Loucy (cell line): ENCODE data around the gene C1orf174.

Experiments
- H2AFZ ChIP-seq: fragments of 200-600 bp; sonication (generic); 2 replicates; pipeline ENCODE4 v1.6.0; 2016; ENCODE audit warnings: antibody characterized with exemption, mild to moderate bottlenecking, low read length, moderate library complexity
- H3F3A ChIP-seq: fragments of 200-600 bp; 2 replicates; pipeline ENCODE4 v1.6.0; 2016; ENCODE audit warnings: antibody characterized with exemption, low read depth, mild to moderate bottlenecking
- H3K27me3 ChIP-seq: fragments of 200-600 bp; sonication (generic); 2 replicates; pipeline ENCODE4 v1.6.1; 2014; ENCODE audit warnings: low read length, mild to moderate bottlenecking; ENCODE audit not compliant: insufficient read depth, poor library complexity, severe bottlenecking
- H3K36me3 ChIP-seq: fragments of 200-600 bp; sonication (generic); 2 replicates; pipeline ENCODE4 v1.6.1; 2016; ENCODE audit warnings: low read length; ENCODE audit not compliant: insufficient read depth
- H3K4me1 ChIP-seq: fragments of 200-600 bp; sonication (generic); 2 replicates; pipeline ENCODE4 v1.5.1; 2014; ENCODE audit warnings: low read length, mild to moderate bottlenecking; ENCODE audit not compliant: insufficient read depth, poor library complexity, severe bottlenecking
- H3K4me2 ChIP-seq: fragments of 200-600 bp; sonication (generic); 2 replicates; pipeline ENCODE4 v1.6.0; 2014; ENCODE audit warnings: antibody characterized with exemption, low read length, low read depth, mild to moderate bottlenecking; ENCODE audit not compliant: poor library complexity, severe bottlenecking
- H3K4me3 ChIP-seq: fragments of 200-600 bp; sonication (generic); 2 replicates; pipeline ENCODE4 v1.5.1; 2014; ENCODE audit warnings: low read length, mild to moderate bottlenecking, mixed read lengths; ENCODE audit not compliant: poor library complexity, severe bottlenecking
- H3K79me2 ChIP-seq: fragments of 200-600 bp; sonication (generic); 2 replicates; pipeline ENCODE4 v1.6.1; 2014; ENCODE audit warnings: low read length; ENCODE audit not compliant: insufficient read depth
- H3K9ac ChIP-seq: fragments of 200-600 bp; sonication (generic); 2 replicates; pipeline ENCODE4 v1.6.0; 2014; ENCODE audit warnings: mild to moderate bottlenecking, low read depth, low read length, moderate library complexity; ENCODE audit not compliant: poor library complexity, severe bottlenecking
- H3K9me2 ChIP-seq: fragments of 200-600 bp; sonication (generic); replicated peaks from 2 replicates; pipeline ENCODE4 v1.6.1; 2016; ENCODE audit warnings: low read depth, low read length, mixed read lengths
- H3K9me3 ChIP-seq: fragments of 200-600 bp; sonication (generic); 2 replicates; pipeline ENCODE4 v1.6.1; 2014; ENCODE audit warnings: mild to moderate bottlenecking, antibody characterized with exemption, low read length, low read depth; ENCODE audit not compliant: insufficient read depth
- H4K20me1 ChIP-seq: fragments of 200-600 bp; sonication (generic); 2 replicates; pipeline ENCODE4 v1.6.0; 2014; ENCODE audit warnings: antibody characterized with exemption, low read length, mild to moderate bottlenecking; ENCODE audit not compliant: insufficient read depth, poor library complexity, severe bottlenecking
- CTCF ChIP-seq: fragments of 200-600 bp; sonication (generic); conservative IDR thresholded peaks from 2 replicates; pipeline ENCODE4 v1.5.1; 2014; ENCODE audit warnings: mild to moderate bottlenecking, antibody characterized with exemption, low read length
- EZH2phosphoT487 ChIP-seq: fragments of 200-600 bp; IDR thresholded peaks from 2 replicates; pipeline ENCODE4 v1.6.1; 2018; ENCODE audit warnings: antibody characterized with exemption, mild to moderate bottlenecking, moderate library complexity, borderline replicate concordance

Gene C1orf174

DNA sequence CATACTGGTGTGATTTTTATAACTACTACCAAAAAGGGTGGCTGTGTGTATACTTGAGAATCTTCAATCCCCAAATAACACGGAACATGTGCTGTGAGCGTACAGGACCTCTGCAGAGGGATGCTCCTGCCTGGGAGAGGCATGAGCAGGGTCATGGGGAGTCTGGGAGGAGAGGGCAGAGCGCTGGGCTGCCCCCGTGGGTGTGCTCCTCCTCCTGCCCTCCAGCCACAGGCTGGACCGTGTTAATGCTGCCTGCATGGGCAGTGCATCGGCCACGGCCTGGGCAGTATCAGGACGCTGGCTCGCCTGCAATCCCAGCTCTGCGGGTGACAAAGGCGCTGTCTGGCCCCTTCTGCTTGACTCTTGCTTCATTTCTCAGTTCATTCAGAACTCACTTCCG is 49.2 kb downstream of the C1orf174 start:
- Histone ChIP-seq H3K9me2 (no peaks in the 10 kb centered on the region), H3F3A (no peaks in the 10 kb centered on the region), H3K4me2 (no peak overlapping the region), H3K4me3 (no peak overlapping the region), H3K9ac (no peak overlapping the region), H3K36me3 (peaks cover 21% of the 10 kb centered on the region; the same call in 1 of the 2 replicates), H2AFZ (no peak overlapping the region), H3K79me2 (peaks cover 25% of the 10 kb centered on the region), H4K20me1 (peaks cover 7% of the 10 kb centered on the region), H3K9me3 (no peaks in the 10 kb centered on the region), H3K4me1 (peaks cover 20% of the 10 kb centered on the region), H3K27me3 (no peaks in the 10 kb centered on the region)
- TF ChIP-seq CTCF (no peak), EZH2phosphoT487 (no peak)

DNA sequence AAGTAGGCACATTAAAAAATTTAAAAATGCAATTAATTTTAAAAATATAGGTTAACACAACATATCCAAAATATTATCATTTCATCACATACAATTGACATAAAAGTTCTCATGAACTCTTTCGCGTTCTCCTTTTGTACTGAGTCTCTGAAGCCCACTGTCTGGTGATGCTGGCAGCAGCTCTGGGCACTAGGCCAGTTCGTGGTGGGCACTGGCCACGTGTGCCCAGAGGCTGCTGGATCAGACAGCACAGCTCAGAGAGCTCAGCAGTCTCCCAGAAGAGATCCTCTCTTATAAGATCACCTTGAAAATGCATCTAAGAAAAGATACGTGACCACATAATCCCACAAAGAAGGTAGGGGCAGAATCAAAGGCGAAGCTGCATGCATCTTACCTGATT is 53.0 kb downstream of the C1orf174 start:
- Histone ChIP-seq H3K9me3 (no peaks in the 10 kb centered on the region), H3K4me3 (no peak overlapping the region), H3F3A (no peaks in the 10 kb centered on the region), H3K36me3 (peaks cover 25% of the 10 kb centered on the region; the same call in 1 of the 2 replicates), H2AFZ (no peak overlapping the region), H3K79me2 (no peaks in the 10 kb centered on the region), H4K20me1 (no peaks in the 10 kb centered on the region), H3K9me2 (no peaks in the 10 kb centered on the region), H3K4me1 (no peaks in the 10 kb centered on the region), H3K9ac (no peak overlapping the region), H3K27me3 (no peaks in the 10 kb centered on the region), H3K4me2 (no peak overlapping the region)
- TF ChIP-seq CTCF: no peak
- no peak for TF ChIP-seq EZH2phosphoT487

DNA sequence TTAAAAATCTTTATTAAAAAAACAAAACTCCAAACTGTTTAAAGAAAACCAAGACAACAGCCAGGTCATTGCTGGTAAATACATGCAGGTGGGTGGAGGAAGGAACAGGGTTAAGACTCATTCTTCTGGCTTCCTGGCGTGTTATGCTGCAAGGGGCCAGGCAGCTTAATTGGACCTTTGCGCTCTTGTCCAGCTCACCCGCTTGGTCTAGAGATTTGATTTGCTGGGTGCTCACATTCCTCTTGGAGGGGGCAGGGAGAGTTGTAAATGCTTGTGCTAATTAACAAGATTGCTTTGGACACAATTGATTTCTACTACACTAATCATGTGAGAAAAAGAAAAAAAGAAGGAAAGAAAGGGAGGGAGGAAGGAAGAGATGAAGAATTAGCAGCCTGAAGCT is 53.5 kb downstream of the C1orf174 start:
- Histone ChIP-seq H3K4me1 (no peaks in the 10 kb centered on the region), H3K9me2 (no peaks in the 10 kb centered on the region), H3K4me3 (no peak overlapping the region), H4K20me1 (no peaks in the 10 kb centered on the region), H2AFZ (no peak overlapping the region), H3K9me3 (no peaks in the 10 kb centered on the region), H3K79me2 (no peaks in the 10 kb centered on the region), H3K4me2 (no peak overlapping the region), H3K9ac (no peak overlapping the region), H3K36me3 (peaks cover 23% of the 10 kb centered on the region; the same call in 1 of the 2 replicates), H3F3A (no peaks in the 10 kb centered on the region), H3K27me3 (no peaks in the 10 kb centered on the region)
- TF ChIP-seq EZH2phosphoT487 (no peak), CTCF (no peak)
